Measurements from ENCODE around the gene SIRPA.

Gene SIRPA

DNA sequence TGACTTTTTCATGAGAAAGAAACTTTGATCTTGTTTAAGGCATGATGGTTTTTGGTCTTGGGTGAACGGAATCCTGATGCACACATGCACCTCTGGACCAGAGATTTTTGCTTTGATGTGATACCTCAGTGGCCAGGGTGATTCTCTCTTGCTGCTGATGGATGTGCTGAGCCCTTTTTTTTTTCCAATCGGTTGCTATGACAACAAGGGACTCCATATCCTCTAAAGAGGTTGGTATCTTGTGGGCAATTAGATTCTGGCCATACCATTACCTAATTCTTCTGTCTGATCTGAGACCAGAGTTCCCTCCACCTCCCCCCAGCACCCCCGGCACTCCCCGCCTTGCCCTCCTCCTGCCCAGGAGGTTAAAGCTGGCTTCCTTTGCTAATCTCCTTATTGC lies 73.8 kb downstream of the SIRPA start:
- TF ChIP-seq, protein P1, sequence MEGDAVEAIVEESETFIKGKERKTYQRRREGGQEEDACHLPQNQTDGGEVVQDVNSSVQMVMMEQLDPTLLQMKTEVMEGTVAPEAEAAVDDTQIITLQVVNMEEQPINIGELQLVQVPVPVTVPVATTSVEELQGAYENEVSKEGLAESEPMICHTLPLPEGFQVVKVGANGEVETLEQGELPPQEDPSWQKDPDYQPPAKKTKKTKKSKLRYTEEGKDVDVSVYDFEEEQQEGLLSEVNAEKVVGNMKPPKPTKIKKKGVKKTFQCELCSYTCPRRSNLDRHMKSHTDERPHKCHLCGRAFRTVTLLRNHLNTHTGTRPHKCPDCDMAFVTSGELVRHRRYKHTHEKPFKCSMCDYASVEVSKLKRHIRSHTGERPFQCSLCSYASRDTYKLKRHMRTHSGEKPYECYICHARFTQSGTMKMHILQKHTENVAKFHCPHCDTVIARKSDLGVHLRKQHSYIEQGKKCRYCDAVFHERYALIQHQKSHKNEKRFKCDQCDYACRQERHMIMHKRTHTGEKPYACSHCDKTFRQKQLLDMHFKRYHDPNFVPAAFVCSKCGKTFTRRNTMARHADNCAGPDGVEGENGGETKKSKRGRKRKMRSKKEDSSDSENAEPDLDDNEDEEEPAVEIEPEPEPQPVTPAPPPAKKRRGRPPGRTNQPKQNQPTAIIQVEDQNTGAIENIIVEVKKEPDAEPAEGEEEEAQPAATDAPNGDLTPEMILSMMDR (IDR thresholded peaks at IDR 0.05; ENCODE audit: low read depth, low read length, missing control alignments): no peak
- DNase-seq (ENCODE audit: extremely low read depth, low read depth): no peak
- no peak overlapping the region for H3K4me3 ChIP-seq (replicated peaks; ENCODE audit: low read depth, low read length)

DNA sequence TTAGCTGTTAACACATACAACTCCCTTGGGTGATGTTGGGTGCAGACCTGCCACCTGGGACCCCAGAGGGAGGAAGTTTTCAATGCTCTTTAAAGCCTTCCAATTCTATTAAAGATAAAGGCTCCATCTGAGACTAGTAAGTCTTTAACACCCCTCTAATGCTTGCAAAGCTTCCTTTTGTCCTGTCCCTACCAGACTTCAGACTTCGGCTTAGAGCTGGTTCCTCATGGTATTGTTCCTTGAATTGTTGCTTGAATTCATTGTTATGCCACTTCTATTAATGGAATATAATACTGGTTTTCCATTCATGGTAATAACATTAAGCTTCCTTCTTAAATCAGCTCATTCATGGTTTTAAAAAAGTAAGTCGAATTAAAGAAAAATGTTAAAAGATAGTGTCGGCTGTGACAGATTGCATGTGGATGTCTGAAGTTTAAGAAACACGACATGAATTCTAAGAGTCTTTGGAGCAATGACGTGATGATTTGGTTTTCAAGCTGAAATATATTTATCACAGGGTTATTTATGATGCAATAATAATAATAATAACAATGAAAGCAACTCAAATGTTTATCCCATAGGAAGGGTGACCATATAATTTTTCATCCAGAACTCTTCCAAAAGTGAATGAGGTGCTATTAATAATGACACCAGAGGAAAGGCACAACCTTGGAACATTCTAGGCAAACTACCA lies 76.8 kb downstream of the SIRPA start:
- no peak for DNase-seq (ENCODE audit: extremely low read depth, low read depth)
- no peak overlapping the region for H3K4me3 ChIP-seq (replicated peaks; ENCODE audit: low read depth, low read length)
- TF ChIP-seq, protein P1 (IDR thresholded peaks at IDR 0.05; ENCODE audit: low read depth, low read length, missing control alignments): no peak

DNA sequence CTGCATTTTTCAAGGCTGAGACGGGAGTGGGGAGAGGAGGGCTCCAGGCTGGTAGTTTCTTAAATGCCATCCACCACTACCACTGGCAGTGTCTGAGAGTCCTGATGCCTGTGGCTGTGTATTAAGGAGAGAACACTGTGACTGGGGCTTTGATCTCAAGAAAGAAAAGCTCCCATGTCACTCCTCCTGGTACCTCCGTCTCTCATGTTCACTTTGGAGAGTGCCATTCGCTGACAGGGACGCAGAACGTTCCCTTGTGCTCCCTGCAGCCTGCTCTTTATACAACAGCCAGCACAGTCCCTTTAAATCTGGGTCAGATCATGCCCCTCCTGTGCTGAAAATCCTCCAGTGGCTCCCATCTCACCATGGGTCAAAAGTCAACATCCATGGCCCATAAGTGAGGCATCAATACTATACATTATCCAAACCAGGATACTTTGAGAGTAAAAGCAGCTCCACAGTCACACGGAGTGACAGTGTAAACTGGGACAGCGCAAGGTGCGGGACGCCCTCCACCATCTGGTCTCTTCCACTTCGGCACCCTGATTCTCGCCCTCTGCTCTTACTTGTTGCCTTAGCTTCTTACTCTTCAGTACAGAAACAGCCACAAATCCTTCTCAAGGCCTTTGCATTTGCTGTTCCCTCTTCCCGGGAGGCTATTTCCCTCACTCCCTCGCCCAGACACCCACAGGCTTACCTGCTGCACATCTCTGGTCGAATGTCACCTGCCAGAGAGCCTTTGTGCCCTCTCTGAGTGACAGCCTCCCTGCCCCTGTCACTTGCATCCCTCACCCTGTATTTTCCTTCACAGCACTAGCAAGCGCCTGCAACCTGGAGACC lies 78.6 kb downstream of the SIRPA start:
- H3K4me3 ChIP-seq (replicated peaks; ENCODE audit: low read depth, low read length): no peak overlapping the region
- no peak for DNase-seq (ENCODE audit: extremely low read depth, low read depth)

DNA sequence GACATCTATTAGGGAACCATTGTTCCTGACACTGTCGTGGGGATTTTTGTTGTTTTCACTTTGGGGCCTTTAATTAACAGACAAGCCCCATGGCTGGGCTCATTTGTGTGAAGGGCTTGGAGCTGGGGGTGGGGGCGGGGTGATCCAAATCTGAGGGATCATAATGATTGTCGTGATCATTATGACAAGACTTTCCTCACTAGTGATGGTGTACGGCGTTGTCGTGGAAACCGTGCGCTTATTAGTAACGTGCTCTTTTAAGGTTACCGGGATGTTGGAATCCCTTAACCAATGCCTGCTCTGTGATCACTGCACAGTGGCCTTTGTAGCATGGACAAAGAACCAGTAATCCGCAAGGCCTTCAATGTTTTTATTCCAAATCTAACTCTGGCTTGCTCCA lies 80.1 kb downstream of the SIRPA start:
- TF ChIP-seq, protein P1 (IDR thresholded peaks at IDR 0.05; ENCODE audit: low read depth, low read length, missing control alignments): no peak
- no peak overlapping the region for H3K4me3 ChIP-seq (replicated peaks; ENCODE audit: low read depth, low read length)

More for the DNA sequence above, 78.6 kb downstream of the SIRPA start:
- TF ChIP-seq, protein P1 (IDR thresholded peaks at IDR 0.05; ENCODE audit: low read depth, low read length, missing control alignments): no peak

DNA sequence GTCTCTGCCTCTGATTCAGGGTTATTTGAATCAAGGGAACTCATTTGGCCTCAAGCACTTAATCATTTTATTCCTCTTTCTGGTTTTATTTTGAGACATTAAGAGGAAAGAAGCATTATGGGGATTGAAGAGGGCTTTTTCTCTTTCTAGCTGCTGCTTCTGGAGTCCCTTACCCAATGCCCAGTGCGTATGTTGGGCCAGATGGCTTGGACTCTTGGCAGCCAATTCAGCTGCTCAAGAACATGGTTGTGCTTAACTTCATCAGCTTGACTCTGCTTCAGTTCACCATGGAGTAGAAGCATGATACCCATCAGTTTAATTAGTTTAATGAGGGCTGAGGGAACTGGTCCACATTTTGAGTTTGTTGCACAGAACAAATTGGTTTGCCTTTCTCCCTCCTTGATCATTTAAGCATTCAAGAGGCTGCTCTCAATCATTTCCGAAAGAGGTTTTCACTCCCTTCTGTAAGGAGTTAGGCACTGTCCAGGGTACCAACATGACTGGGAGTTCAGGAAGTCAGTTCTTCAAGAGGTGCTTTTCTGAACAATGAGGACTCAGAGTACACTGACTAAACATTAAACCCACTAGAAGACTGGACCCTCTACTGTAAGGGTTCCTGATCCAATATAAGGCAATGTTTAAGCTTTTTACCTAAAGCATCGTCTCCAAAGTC lies 84.0 kb downstream of the SIRPA start:
- DNase-seq (ENCODE audit: extremely low read depth, low read depth): no peak
- H3K4me3 ChIP-seq (replicated peaks; ENCODE audit: low read depth, low read length): no peak overlapping the region
- TF ChIP-seq, protein P1 (IDR thresholded peaks at IDR 0.05; ENCODE audit: low read depth, low read length, missing control alignments): no peak

More for the DNA sequence above, 80.1 kb downstream of the SIRPA start:
- DNase-seq (ENCODE audit: extremely low read depth, low read depth): no peak

DNA sequence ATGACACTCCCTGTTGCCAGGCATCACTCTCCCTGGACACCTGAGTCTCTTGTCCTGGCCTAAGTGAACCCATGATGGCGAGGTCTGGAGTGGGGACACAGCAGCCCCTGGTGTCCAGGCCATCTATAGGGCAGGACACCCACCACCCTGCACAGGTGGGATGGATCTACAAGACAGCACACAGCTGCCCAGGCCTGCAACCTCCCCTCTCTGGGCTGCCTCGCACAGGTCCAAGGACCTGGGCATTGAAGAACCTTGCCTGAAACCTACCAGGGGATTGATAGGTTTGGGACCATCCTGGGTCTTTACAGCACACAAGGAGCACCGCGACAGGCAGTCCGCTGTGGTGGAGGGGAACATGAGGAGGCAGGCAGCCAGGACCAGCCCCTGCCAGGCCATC lies 87.5 kb downstream of the SIRPA start:
- no peak for DNase-seq (ENCODE audit: extremely low read depth, low read depth)
- TF ChIP-seq, protein P1 (IDR thresholded peaks at IDR 0.05; ENCODE audit: low read depth, low read length, missing control alignments): no peak
- H3K4me3 ChIP-seq (replicated peaks; ENCODE audit: low read depth, low read length): no peak overlapping the region
